Fibroblast of pulmonary artery (primary cell): ENCODE results near the gene CNOT8.

Source experiments
- DNase-seq: peaks from one replicate; pipeline ENCODE4 v3.0.0-alpha.2; 2010; ENCODE audit warnings: low read depth
- H3K4me3 ChIP-seq: replicated peaks from 2 replicates; pipeline ENCODE4 v1.5.1; 2011; ENCODE audit warnings: low read depth, mild to moderate bottlenecking, control low read depth, low read length, moderate library complexity
- TF ChIP-seq, protein P1 (sequence below): IDR thresholded peaks from 2 replicates; pipeline ENCODE4 v1.5.1; 2011; ENCODE audit warnings: mild to moderate bottlenecking, control low read depth, low read length, inconsistent platforms; ENCODE audit errors: missing control alignments

CNOT8 gene

DNA sequence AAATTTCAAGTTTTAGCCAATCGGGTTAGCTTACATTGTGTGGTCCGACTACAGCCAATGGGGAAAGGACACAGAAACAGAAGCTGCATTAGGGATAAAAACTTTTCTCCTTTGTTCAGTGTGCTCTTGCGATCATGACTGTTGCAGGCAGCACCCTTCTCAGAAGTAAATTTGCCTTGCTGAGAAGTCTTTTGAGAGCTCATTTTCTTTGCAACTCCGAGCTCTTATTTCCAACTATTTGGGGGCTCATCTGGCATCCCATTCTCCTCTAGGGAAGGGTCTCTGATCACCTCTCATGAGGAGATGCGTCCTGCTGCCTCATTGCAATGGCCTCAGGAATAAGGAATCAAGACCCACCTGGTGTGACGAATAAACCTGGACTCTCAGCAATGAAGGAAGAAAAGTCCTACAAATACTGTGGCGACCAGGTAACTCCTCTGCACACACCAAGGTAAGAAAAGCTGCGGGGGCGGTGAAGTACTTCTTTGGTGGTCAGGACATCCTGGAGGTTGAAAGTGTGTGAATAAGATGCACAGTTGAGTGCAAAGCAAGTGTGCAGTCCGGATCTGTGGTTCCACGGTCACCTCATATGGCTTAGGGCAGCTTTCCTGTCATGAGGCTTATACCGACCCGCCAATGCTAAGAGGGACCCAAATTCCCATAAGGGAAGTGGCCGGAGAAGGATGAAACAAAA, 20.4 kb downstream of the CNOT8 start:
- no peak for DNase-seq
- TF ChIP-seq, protein P1, sequence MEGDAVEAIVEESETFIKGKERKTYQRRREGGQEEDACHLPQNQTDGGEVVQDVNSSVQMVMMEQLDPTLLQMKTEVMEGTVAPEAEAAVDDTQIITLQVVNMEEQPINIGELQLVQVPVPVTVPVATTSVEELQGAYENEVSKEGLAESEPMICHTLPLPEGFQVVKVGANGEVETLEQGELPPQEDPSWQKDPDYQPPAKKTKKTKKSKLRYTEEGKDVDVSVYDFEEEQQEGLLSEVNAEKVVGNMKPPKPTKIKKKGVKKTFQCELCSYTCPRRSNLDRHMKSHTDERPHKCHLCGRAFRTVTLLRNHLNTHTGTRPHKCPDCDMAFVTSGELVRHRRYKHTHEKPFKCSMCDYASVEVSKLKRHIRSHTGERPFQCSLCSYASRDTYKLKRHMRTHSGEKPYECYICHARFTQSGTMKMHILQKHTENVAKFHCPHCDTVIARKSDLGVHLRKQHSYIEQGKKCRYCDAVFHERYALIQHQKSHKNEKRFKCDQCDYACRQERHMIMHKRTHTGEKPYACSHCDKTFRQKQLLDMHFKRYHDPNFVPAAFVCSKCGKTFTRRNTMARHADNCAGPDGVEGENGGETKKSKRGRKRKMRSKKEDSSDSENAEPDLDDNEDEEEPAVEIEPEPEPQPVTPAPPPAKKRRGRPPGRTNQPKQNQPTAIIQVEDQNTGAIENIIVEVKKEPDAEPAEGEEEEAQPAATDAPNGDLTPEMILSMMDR = no peak
- no peak overlapping the region for H3K4me3 ChIP-seq

DNA sequence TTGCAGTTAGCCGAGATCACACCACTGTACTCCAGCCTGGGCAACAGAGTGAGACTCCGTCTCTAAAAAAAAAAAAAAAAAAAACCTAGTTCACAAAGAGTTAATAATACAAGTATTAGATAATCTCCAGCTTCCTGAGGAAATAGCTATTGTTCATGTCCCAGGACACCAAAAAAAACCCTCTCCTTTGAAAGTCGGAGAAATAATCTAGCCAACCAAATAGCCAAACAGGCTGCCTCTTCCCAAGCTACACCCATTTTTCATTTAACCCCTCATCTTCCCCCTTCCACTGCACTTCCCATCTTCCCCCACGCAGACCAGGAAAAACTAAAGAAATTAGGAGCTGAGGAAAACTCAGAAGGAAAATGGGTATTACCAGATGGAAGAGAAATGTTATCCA, 23.6 kb downstream of the CNOT8 start:
- TF ChIP-seq, protein P1 = no peak
- H3K4me3 ChIP-seq = no peak overlapping the region
- peak; percentile 68 for DNase-seq

DNA sequence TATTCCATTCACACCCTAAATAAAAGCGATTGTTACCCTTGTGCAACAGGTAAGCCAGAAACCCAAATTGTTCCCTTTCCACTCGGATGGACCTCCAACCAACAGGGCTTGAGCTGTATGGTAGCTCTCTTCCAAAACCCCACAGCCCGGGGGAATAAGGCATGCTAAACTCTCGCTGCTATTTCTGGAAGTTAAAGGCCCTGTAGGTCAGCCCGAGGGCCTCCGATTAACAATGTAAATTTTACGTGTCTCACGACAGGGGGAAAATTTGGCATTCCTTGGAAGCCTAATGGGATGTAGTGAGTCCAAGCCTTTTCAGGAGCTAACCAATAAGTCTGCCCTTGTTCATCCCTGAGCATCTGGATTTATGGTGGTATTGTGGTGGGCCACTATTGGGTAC, 26.0 kb downstream of the CNOT8 start:
- TF ChIP-seq, protein P1 = no peak
- no peak for DNase-seq
- no peak overlapping the region for H3K4me3 ChIP-seq

- TF ChIP-seq, protein P1 = no peak
- no peak for DNase-seq
- no peak overlapping the region for H3K4me3 ChIP-seq
Observed at GRCh38 chr5:154885439-154885838, 27.0 kb downstream of the CNOT8 start.

- TF ChIP-seq, protein P1 = no peak
- no peak overlapping the region for H3K4me3 ChIP-seq
- no peak for DNase-seq
Observed at GRCh38 chr5:154892369-154892771, 33.9 kb downstream of the CNOT8 start.

DNA sequence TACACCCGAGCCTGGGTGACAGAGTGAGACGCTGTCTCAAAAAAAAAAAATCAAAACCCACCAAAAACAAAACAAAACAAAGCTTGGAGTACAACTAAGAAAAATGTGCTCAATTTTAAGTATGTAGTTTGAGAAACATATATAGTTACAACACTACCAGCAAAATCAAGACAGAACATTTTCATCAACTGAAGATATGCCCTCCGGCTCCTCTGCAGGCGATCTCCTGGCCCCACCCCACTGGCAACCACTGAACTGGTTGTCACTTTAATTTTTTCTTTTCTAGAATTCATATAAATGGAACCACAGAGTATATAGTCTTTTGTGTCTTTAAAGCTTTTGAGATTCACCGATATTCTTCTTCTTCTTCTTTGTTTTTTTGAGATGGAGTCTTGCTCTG, 35.0 kb downstream of the CNOT8 start:
- DNase-seq = no peak
- TF ChIP-seq, protein P1 = no peak
- no peak overlapping the region for H3K4me3 ChIP-seq
